ENCODE measurements around the gene TSSK6.

DNA sequence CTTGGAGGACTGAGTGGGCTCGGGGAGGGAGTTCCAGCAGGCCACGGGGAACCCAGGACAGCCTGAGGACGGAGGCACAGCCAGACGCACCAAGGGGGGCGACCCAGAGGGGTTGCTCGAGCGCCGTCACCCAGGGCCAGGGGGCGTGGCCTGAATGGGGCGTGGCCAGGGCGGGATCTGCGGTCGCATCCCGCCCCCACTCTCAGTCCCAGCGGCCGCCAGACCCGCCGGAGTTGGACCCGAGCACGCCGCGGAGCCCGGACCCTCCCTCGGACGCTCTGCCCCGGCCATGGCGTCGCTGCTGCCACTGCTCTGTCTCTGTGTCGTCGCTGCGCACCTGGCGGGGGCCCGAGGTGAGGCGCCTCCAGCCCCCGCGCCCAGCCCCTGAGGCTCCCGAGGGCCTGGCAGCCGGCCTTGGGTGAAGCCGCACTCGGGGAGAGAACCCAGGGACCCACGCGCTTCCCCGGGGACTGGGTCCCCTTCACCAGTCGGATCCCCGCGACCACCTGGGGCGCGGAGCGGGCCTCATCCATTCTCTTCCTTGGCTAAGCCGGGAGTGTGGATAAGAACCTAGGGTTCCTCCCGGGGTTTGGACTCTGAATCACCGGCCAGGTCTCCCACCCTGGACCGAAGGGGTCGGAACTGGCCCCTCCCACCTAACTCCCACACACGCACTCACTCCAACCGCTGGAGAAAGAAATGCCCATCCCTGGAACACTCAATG, 22.9 kb upstream of the TSSK6 start, which contains the start of gene CILP2:
- TF ChIP-seq, protein P1, sequence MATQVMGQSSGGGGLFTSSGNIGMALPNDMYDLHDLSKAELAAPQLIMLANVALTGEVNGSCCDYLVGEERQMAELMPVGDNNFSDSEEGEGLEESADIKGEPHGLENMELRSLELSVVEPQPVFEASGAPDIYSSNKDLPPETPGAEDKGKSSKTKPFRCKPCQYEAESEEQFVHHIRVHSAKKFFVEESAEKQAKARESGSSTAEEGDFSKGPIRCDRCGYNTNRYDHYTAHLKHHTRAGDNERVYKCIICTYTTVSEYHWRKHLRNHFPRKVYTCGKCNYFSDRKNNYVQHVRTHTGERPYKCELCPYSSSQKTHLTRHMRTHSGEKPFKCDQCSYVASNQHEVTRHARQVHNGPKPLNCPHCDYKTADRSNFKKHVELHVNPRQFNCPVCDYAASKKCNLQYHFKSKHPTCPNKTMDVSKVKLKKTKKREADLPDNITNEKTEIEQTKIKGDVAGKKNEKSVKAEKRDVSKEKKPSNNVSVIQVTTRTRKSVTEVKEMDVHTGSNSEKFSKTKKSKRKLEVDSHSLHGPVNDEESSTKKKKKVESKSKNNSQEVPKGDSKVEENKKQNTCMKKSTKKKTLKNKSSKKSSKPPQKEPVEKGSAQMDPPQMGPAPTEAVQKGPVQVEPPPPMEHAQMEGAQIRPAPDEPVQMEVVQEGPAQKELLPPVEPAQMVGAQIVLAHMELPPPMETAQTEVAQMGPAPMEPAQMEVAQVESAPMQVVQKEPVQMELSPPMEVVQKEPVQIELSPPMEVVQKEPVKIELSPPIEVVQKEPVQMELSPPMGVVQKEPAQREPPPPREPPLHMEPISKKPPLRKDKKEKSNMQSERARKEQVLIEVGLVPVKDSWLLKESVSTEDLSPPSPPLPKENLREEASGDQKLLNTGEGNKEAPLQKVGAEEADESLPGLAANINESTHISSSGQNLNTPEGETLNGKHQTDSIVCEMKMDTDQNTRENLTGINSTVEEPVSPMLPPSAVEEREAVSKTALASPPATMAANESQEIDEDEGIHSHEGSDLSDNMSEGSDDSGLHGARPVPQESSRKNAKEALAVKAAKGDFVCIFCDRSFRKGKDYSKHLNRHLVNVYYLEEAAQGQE (IDR thresholded peaks at IDR 0.05; ENCODE audit: low read depth) = no peak
- no peak for TF ChIP-seq RAD21 (IDR thresholded peaks at IDR 0.05; ENCODE audit: low read depth)

Data from Ishikawa (cell line).